SH-SY5Y (cell line): ENCODE measurements around the gene PSMC4.

Source experiments
- GATA2 ChIP-seq: IDR thresholded peaks from 2 replicates; pipeline ENCODE4 v1.6.1; 2011; ENCODE audit warnings: mild to moderate bottlenecking, low read depth, low read length
- GATA3 ChIP-seq: IDR thresholded peaks from 2 replicates; pipeline ENCODE4 v1.6.1; 2011; ENCODE audit warnings: low read depth, mild to moderate bottlenecking, low read length, moderate library complexity

PSMC4 gene

DNA sequence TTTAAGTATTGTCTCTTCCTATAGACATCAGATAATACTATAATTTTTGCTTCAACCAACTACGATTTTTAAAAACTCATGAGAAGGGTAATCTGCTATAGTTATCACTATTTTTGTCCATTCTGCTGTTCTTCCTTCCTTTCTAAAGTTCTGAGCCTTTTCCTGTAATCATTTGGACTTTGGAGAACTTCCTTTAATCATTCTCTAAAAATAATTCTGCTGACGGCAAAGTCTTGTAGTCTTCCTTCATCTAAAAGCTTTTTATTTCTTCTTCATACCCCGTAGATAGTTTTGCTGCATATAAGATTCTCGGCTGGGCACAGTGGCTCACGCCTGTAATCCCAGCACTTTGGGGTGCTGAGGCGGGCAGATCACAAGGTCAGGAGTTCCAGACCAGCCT is 31.4 kb upstream of the PSMC4 start:
- no peak for TF ChIP-seq GATA2
- no peak for TF ChIP-seq GATA3

DNA sequence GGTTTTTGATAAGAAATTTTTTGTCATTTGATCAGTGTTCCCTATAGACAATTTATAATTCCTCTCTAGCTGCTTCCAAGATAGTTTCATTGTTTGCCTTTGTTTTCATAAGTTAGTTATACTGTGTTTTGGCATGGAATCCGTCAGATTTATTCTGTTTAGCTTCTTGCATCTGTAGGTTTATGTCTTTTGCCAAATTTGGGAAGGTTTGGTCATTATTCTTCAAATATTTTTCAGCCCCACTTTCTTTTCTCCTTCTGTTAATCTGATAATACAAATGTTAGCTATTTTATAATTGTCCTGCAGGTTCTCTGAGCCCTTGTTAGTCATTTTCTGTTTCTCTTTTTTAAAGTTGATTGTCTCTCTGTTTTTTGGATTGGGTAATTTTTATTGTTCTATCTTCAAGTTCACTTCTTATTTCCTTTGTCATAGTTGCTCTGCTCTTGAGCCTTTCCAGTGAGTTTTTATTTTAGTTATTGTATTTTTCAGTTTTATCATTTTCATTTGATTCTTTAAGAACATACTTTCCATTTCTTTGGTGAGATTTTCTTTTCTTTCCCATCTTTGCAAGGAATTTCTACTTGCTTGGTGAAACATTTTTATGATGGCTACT is 30.6 kb upstream of the PSMC4 start:
- no peak for TF ChIP-seq GATA3
- TF ChIP-seq GATA2 = no peak

- TF ChIP-seq GATA2 (no peak), GATA3 (no peak)
These were observed 29.8 kb upstream of the PSMC4 start for GRCh38 chr19:39941151-39941550.

GRCh38 chr19:39941615-39942365 is 29.2 kb upstream of the PSMC4 start:
- TF ChIP-seq GATA2 (no peak), GATA3 (no peak)

DNA sequence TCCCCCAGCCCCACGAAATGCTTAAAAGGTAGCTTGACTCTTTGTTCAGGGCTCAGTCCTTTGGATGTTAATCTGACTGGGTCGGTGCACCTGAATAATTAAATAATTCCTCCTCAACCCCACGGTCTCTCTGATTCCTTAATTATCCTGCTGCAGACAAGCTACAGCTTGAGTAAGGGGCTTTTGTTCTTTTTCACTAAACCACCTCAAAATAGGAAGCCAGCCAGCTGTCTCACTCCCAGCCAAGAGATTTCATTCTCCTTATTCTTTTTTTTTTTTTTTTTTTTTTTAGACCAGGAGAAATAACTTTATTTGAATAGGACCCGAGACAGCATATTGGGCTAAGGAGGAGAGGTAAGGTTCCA is 28.6 kb upstream of the PSMC4 start:
- TF ChIP-seq GATA3 (no peak), GATA2 (no peak)

DNA sequence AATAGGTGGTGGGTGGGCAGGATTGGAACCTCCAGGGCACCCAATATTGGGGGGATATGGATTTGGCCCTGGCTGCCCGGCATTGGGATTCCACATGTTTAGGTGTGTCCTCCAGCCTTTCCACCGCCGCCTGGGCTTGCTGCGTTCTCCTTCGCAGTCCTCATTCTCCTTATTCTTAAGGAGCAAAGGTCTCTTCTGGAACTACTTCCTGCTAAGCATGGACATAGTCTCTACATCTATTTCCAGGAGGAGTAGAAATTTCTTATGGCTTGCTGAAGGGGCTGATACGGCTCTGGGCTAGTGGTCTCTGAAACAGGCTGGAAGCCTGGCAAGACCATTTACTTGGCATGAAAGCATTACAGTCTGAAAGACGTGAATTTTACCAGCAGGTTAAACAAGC is 27.4 kb upstream of the PSMC4 start:
- TF ChIP-seq GATA2 (no peak), GATA3 (no peak)

DNA sequence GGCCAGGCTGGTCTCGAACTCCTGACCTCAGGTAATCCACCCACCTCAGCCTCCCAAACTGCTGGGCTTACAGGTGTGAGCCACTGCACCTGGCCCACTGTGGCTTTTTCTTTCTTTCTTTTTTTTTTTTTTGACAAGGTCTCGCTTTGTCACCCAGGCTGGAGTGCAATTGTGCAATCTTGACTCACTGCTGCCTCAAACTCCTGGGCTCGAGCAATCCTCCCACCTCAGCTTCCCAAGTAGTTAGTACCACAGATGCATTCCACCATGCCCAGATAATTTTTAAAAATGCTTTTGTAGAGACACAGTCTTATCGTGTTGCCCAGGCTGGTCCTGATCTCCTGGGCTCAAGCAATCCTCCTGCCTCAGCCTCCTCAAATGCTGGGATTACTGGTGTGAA is 24.4 kb upstream of the PSMC4 start:
- TF ChIP-seq GATA3 (no peak), GATA2 (no peak)

DNA sequence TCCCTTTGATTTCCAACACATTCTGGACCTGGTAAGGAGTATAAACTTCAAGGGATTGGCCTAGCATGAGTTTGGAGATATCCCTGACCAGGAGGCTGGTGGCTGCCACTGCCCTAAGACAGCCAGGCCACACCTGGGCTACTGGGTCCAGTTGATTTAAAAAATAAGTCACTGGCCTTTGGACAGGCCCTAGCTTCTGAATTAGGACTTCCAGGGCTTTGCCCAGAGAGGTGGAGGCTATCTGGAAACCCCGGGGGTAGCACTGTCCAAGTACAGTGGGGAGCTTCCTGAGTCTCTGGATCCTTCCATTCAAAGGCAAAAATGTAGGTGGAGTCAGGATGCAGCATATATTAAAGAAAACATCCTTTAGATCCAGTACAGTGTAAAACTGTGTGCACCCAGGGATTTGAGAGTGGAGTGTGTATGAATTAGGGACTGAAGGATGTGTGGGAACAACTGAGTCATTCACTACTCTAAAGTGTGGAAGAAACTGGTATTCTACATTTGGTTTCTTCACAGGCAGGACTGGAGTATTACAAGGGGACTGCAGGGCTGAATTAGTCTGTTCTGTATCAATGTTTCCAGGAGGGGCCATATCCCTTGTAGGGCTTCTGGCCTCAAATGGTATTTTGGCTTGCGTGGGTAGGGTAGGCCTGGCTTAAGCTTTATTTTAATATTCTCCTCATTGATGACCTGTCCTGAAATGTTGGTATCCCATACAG is 21.8 kb upstream of the PSMC4 start:
- TF ChIP-seq GATA2 (no peak), GATA3 (no peak)

GRCh38 chr19:39951065-39951650 is 19.8 kb upstream of the PSMC4 start:
- TF ChIP-seq GATA2 = no peak
- no peak for TF ChIP-seq GATA3

DNA sequence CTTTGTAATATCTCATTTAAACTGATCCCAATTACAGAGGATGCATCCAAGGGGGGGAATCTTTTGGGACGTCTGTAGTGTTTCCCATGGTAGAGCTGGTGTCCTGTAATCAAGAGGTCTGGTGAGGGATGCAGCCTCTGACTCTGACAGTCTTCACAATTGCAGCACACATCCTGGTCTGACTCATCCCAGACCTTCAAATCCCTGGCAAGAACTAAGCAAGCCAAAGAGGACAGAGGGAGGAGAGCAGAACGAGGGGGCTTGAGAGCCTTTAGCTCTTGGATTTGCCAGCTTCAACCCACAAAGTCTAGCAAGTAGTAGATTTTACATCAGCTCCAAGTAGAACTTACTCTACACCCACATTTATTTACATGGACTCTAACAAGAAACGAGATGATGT is 19.3 kb upstream of the PSMC4 start:
- TF ChIP-seq GATA3 (no peak), GATA2 (no peak)

DNA sequence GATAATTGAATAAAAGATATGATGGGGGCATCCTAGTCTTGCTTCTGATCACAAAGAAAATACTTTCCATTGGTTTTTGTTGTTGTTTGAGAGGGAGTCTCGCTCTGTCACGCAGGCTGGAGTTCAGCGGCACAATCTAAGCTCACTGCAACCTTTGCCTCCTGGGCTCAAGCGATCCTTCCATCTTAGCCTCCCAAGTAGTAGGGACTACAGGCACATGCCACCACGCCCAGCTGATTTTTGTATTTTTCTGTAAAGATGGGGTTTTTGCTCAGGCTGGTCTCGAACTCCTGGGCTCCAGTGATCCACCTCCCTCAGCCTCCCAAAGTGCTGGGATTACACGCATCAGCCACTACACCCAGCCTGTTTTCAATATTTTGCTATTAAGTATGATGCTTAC is 17.1 kb upstream of the PSMC4 start:
- TF ChIP-seq GATA3 (no peak), GATA2 (no peak)

DNA sequence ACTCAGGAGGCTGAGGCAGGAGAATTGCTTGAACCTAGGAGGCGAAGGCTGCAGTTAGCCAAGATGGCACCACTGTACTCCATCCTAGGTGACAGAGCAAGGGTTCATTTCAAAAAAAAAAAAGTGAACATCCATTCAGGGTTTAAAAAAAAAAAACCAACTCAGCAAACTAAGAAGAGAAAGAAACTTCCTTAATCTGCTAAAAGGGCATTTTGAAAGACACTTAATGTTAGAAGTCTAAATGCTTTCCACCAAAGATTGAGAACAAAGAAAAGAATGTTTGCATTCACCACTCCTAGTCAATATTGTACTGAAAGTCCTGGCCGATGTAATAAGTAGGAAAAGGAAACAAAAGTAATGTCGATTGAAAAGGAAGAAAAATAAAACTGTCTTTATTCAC is 7.1 kb upstream of the PSMC4 start:
- no peak for TF ChIP-seq GATA3
- no peak for TF ChIP-seq GATA2

DNA sequence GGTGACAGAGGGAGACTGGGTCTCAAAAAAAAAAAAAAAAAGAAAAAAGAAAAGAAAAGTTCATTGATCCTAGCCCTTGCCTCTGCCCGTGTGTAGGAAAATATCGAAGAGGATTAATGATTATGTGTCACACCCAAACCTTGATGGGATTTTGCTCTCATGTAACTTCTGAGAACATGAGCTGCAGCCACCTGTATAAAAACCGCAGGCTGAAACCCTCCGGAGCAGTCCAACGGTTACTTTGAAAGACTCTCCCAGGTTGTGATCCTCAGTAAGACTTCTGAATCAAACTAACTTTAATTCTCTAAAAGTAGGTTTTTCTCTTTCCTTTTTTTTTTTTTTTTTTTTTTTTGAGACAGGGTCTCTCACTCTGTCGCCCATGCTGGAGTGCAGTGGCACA is 4.3 kb upstream of the PSMC4 start:
- TF ChIP-seq GATA2 = no peak
- TF ChIP-seq GATA3 = no peak

- no peak for TF ChIP-seq GATA3
- no peak for TF ChIP-seq GATA2
These were observed 3.4 kb upstream of the PSMC4 start for GRCh38 chr19:39967561-39967960.

GRCh38 chr19:39968789-39969188 is 2.2 kb upstream of the PSMC4 start:
- TF ChIP-seq GATA3 (no peak), GATA2 (no peak)

DNA sequence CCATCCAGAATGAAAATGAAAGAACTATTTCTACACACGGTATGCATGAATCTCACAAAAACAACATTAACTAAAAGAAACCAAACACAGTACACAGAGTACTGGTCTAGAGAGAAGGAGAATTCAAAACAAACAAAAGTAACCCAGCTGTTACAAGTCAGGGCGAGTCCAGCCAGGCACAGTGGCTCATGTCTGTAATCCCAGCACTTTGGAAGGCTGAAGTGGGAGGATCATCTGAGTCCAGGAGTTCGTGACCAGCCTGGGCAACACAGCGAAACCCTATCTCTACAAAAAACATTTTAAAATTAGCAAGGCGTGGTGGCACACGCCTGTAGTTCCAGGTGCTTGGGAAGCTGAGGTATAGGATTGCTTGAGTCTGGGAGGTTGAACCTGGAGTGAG is 1.7 kb upstream of the PSMC4 start:
- no peak for TF ChIP-seq GATA2
- TF ChIP-seq GATA3 = no peak
